DND-41 (cell line): ENCODE results near the gene RALGPS1.

Experiments used
- ATAC-seq: fragments of 200-7000 bp; cut with Tn5 transposase; 3 replicates; pipeline ENCODE4 v1.9.1; 2021; ENCODE audit warnings: low read depth; ENCODE audit not compliant: insufficient read depth
- DNase-seq: peaks from one replicate; pipeline ENCODE4 v3.0.0-alpha.2; 2020
- H2AFZ ChIP-seq: 2 replicates; pipeline ENCODE4 v1.6.0; 2012; ENCODE audit warnings: low read depth, low read length
- H3K27ac ChIP-seq: 2 replicates; pipeline ENCODE4 v1.5.1; 2012; ENCODE audit warnings: low read length, inconsistent platforms
- H3K27me3 ChIP-seq: fragments of 200-600 bp; sonication (generic); 2 replicates; pipeline ENCODE4 v1.6.0; 2012; ENCODE audit warnings: low read length, mild to moderate bottlenecking, inconsistent platforms; ENCODE audit not compliant: insufficient read depth, poor library complexity
- H3K36me3 ChIP-seq: 2 replicates; pipeline ENCODE4 v1.5.1; 2012; ENCODE audit warnings: low read length, inconsistent platforms; ENCODE audit not compliant: insufficient read depth
- H3K4me1 ChIP-seq: 2 replicates; pipeline ENCODE4 v1.5.1; 2012; ENCODE audit warnings: mild to moderate bottlenecking, low read length; ENCODE audit not compliant: insufficient read depth
- H3K4me2 ChIP-seq: 2 replicates; pipeline ENCODE4 v1.6.0; 2012; ENCODE audit warnings: mild to moderate bottlenecking, moderate library complexity, low read length, inconsistent platforms; ENCODE audit not compliant: insufficient read depth
- H3K4me3 ChIP-seq, 2 experiments: fragments of 200-600 bp in 1 of 2; shearing (Covaris generic) in 1 of 2; 2 replicates each; pipeline ENCODE4 v1.5.1; 2012 to 2016; ENCODE audit warnings: inconsistent platforms in 2 of 2, low read length in 2 of 2, mild to moderate bottlenecking in 2 of 2, low read depth in 1 of 2, moderate library complexity in 1 of 2
- H3K79me2 ChIP-seq: 2 replicates; pipeline ENCODE4 v1.6.0; 2012; ENCODE audit warnings: low read length, inconsistent platforms; ENCODE audit not compliant: insufficient read depth
- H3K9ac ChIP-seq: 2 replicates; pipeline ENCODE4 v1.6.0; 2012; ENCODE audit warnings: low read depth, mild to moderate bottlenecking, inconsistent platforms, low read length, moderate library complexity
- H3K9me3 ChIP-seq: 2 replicates; pipeline ENCODE4 v1.5.1; 2012; ENCODE audit warnings: low read length, moderate library complexity, mild to moderate bottlenecking, inconsistent platforms; ENCODE audit not compliant: insufficient read depth, severe bottlenecking
- H4K20me1 ChIP-seq: 2 replicates; pipeline ENCODE4 v1.6.0; 2012; ENCODE audit warnings: low read length; ENCODE audit not compliant: insufficient read depth
- EZH2 ChIP-seq: IDR thresholded peaks from 3 replicates; pipeline ENCODE4 v1.6.1; 2012; ENCODE audit warnings: borderline replicate concordance, low read depth, mild to moderate bottlenecking, moderate library complexity, low read length, inconsistent platforms; ENCODE audit not compliant: severe bottlenecking
- TF ChIP-seq, protein P1 (sequence below): IDR thresholded peaks from 2 replicates; pipeline ENCODE4 v1.5.1; 2012; ENCODE audit warnings: borderline replicate concordance, low read length, moderate library complexity, mild to moderate bottlenecking; ENCODE audit not compliant: poor library complexity, severe bottlenecking; ENCODE audit errors: extremely low read depth

The RALGPS1 gene

DNA sequence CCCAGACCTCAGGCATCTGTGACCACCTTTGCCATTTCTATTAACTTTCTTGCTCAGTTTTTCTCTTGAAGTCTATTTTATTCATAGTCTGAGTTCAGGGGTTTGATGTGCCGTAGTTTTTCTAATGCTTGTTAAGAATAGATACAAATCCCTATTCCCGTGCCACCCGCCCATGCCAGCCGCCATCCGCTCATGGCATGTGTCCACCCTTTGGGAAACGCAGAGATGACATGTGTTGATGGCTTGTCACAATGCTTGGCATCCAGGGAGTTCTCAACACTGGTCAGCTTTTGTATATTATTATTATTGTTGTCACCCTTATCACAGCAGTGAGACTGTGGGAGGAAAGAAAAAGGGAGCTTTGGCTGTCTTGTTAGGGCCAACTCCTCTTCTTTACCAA, 225.2 kb downstream of the RALGPS1 start:
- no peaks in the 10 kb centered on the region for H3K79me2 ChIP-seq
- no peaks in the 10 kb centered on the region for H3K9me3 ChIP-seq
- H2AFZ ChIP-seq = no peak overlapping the region
- peaks cover 7% of the 10 kb centered on the region for H4K20me1 ChIP-seq
- no peak for DNase-seq
- no peak for ATAC-seq
- H3K4me1 ChIP-seq = no peaks in the 10 kb centered on the region
- no peak overlapping the region for H3K4me2 ChIP-seq
- no peak overlapping the region for H3K4me3 ChIP-seq
- no peak for TF ChIP-seq EZH2
- TF ChIP-seq, protein P1, sequence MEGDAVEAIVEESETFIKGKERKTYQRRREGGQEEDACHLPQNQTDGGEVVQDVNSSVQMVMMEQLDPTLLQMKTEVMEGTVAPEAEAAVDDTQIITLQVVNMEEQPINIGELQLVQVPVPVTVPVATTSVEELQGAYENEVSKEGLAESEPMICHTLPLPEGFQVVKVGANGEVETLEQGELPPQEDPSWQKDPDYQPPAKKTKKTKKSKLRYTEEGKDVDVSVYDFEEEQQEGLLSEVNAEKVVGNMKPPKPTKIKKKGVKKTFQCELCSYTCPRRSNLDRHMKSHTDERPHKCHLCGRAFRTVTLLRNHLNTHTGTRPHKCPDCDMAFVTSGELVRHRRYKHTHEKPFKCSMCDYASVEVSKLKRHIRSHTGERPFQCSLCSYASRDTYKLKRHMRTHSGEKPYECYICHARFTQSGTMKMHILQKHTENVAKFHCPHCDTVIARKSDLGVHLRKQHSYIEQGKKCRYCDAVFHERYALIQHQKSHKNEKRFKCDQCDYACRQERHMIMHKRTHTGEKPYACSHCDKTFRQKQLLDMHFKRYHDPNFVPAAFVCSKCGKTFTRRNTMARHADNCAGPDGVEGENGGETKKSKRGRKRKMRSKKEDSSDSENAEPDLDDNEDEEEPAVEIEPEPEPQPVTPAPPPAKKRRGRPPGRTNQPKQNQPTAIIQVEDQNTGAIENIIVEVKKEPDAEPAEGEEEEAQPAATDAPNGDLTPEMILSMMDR = no peak
- H3K27ac ChIP-seq = no peak overlapping the region
- H3K9ac ChIP-seq = no peak overlapping the region
- H3K27me3 ChIP-seq = peaks cover 11% of the 10 kb centered on the region
- H3K36me3 ChIP-seq = no peaks in the 10 kb centered on the region

DNA sequence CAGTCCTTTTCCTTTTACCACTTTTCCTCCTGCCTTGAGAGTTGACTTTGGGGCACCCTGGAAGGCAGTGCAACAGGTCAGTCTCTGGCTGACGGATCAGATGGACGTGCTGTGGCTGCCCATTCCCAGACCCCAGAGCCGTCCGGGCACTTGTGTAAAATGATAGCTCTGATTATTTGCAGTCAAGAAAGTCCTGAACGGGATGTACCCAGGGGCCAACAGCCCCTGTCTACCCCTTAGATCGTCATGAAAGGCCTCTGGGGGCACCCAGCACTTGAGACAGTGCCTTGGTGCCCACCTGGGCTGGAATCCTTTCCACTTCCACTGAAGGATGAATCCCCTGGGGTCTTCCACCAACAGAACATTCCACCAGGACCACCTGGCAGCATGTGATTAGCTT, 225.6 kb downstream of the RALGPS1 start:
- H3K4me3 ChIP-seq = no peak overlapping the region
- H3K27ac ChIP-seq = no peak overlapping the region
- no peaks in the 10 kb centered on the region for H3K4me1 ChIP-seq
- H3K79me2 ChIP-seq = no peaks in the 10 kb centered on the region
- H3K36me3 ChIP-seq = no peaks in the 10 kb centered on the region
- ATAC-seq (no peak), DNase-seq (no peak)
- no peak overlapping the region for H2AFZ ChIP-seq
- H4K20me1 ChIP-seq = peaks cover 7% of the 10 kb centered on the region
- peaks cover 12% of the 10 kb centered on the region for H3K27me3 ChIP-seq
- H3K9ac ChIP-seq = no peak overlapping the region
- H3K9me3 ChIP-seq = no peaks in the 10 kb centered on the region
- TF ChIP-seq EZH2 = no peak
- TF ChIP-seq, protein P1 = no peak
- H3K4me2 ChIP-seq = no peak overlapping the region

DNA sequence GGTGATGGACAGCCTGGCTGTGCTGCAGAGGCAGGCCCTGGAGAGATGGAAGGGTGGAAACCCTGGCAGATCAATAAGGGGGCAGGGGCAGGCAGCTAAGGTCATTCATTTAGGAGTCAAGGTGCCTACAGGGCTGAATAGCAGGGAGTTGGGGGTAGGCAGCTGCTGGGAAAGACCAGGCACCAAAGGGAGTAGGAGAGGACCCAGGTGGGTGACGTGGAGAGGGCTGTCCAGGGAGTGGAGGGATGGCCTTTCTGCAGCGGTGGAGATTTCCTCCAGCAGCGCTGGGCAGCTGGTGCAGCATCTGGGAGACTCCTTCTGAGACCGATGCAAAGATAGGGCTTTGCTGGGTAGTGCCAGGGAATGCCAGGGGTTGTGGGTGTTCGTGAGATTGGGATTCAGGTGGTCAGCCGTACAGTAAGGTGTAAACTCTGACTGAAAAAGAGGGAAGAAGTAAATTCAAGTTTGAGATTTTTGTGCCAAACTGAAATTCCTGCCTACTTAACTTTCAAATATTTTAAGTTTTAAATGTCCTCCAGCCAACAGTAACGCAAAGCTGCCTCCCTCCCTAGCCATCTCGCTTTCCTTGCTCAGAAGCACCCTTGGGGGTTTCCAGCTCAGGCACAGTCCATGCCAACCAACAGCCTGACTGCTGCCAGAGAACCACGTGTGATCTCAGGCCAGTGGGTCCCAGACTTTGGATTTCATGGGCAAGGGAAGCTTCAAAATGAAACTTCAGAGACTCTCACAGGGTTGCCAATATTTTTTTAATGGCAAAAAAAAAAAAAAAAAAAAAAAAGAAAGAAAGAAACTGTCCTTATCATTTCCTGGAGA, 226.5 kb downstream of the RALGPS1 start:
- Histone ChIP-seq H3K36me3 (no peaks in the 10 kb centered on the region), H3K4me3 (no peak overlapping the region), H2AFZ (no peak overlapping the region), H3K27me3 (peaks cover 13% of the 10 kb centered on the region), H3K9me3 (no peaks in the 10 kb centered on the region), H3K79me2 (no peaks in the 10 kb centered on the region), H3K4me1 (no peaks in the 10 kb centered on the region), H4K20me1 (peaks cover 7% of the 10 kb centered on the region), H3K27ac (no peak overlapping the region), H3K4me2 (no peak overlapping the region), H3K9ac (no peak overlapping the region)
- DNase-seq (no peak), ATAC-seq (no peak)
- TF ChIP-seq EZH2 = no peak
- TF ChIP-seq, protein P1 = no peak

DNA sequence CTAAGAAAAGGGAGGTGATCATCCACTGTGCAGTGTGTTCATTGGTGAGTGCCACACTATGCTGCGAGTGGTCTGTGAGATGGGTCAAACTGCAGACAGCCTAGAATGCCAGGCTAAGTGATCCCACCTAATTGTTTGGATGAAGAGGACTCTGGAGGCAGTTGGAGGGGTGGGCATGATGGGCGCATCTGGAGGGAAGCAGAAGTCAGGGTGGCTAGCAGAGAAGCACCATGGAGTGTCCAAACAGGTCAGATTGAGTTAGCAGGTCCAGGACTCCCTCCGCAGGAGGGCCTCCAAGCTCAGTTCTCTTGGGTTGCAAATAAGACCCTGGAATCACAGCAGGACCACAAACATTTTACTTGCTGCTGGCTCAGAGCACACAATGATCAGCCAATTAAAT, 227.7 kb downstream of the RALGPS1 start:
- H3K4me3 ChIP-seq = no peak overlapping the region
- H4K20me1 ChIP-seq = peaks cover 4% of the 10 kb centered on the region
- H3K27me3 ChIP-seq = peaks cover 11% of the 10 kb centered on the region
- H3K79me2 ChIP-seq = no peaks in the 10 kb centered on the region
- H3K9me3 ChIP-seq = no peaks in the 10 kb centered on the region
- ATAC-seq (no peak), DNase-seq (no peak)
- no peak overlapping the region for H3K4me2 ChIP-seq
- H3K36me3 ChIP-seq = no peaks in the 10 kb centered on the region
- H3K27ac ChIP-seq = no peak overlapping the region
- no peaks in the 10 kb centered on the region for H3K4me1 ChIP-seq
- no peak overlapping the region for H3K9ac ChIP-seq
- no peak overlapping the region for H2AFZ ChIP-seq
- TF ChIP-seq EZH2 = no peak
- TF ChIP-seq, protein P1 = no peak
